ENCODE data around the gene ABCG5. TPM values are rescaled to one million over a fixed set of nuclear protein-coding genes. Genes with fewer than 3 reads are reported as not detected.

ABCG5 gene
- polyA plus RNA-seq, 1 donor (not counting 4 experiments of a cell fraction or from before 2014, with no cell fraction given): not detected

DNA sequence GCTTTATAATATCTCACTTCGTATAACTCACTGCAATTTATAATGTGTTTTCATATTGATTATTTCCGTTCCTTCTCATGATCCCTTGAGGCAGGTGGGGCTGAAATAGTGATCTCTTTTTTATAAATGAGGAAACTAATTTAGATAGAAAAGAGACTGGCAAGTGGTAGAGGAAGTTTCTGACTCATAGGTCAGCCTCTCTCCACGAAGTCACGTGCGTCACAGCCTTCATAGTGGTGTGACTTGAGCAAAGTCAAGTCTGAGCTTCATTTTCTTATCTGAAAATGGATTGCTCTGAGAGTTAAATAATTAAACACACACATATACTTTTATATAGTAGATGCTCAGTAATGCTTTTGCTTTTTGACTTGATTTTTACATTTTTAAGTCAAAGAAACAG lies 19.9 kb downstream of the ABCG5 start:
- no peaks in the 10 kb centered on the region for H3K9me3 ChIP-seq (ENCODE audit: control insufficient read depth, low read depth, low read length)
- dilution Hi-C loops (cut with MboI; ENCODE audit: extremely low pct_ligation_motif_present, low sequenced_read_pairs): no loop called here
- no peak overlapping the region for H3K9ac ChIP-seq (ENCODE audit: control insufficient read depth, extremely low read depth, insufficient read depth, low read length)
- no peaks in the 10 kb centered on the region for H3K9me1 ChIP-seq (ENCODE audit: control insufficient read depth, extremely low read depth, insufficient read depth, low read length)
- no peaks in the 10 kb centered on the region for H4K20me1 ChIP-seq (ENCODE audit: control insufficient read depth, extremely low read depth, insufficient read depth, low read length)
- no peaks in the 10 kb centered on the region for H3K4me1 ChIP-seq (ENCODE audit: control insufficient read depth, extremely low read depth, insufficient read depth, low read length)
- no peak overlapping the region for H3K4me3 ChIP-seq (ENCODE audit: control insufficient read depth in 2 of 3, extremely low read depth in 1 of 3, insufficient read depth in 2 of 3, low read depth in 1 of 3, low read length in 3 of 3)
- H2AFZ ChIP-seq (ENCODE audit: control insufficient read depth, low read length): no peak overlapping the region
- H3K79me2 ChIP-seq (ENCODE audit: control insufficient read depth, insufficient read depth, low read length): no peaks in the 10 kb centered on the region
- H3K27ac ChIP-seq (ENCODE audit: control insufficient read depth, insufficient read depth, low read length): no peak overlapping the region
- no peak for DNase-seq (ENCODE audit: low read depth, low spot score)
- peaks cover 12% of the 10 kb centered on the region for H3K27me3 ChIP-seq (ENCODE audit: control insufficient read depth, extremely low read depth, insufficient read depth, low read length)
- no peak overlapping the region for H3K4me2 ChIP-seq (ENCODE audit: control insufficient read depth, extremely low read depth, insufficient read depth, low read depth, low read length)
- H3K36me3 ChIP-seq (ENCODE audit: control insufficient read depth in 2 of 2, extremely low read depth in 1 of 2, insufficient read depth in 2 of 2, low read length in 2 of 2): no peaks in the 10 kb centered on the region
- FAIRE-seq: no peak
- TF ChIP-seq EZH2 (IDR thresholded peaks at IDR 0.05; ENCODE audit: low read length): no peak
- TF ChIP-seq, protein P1, sequence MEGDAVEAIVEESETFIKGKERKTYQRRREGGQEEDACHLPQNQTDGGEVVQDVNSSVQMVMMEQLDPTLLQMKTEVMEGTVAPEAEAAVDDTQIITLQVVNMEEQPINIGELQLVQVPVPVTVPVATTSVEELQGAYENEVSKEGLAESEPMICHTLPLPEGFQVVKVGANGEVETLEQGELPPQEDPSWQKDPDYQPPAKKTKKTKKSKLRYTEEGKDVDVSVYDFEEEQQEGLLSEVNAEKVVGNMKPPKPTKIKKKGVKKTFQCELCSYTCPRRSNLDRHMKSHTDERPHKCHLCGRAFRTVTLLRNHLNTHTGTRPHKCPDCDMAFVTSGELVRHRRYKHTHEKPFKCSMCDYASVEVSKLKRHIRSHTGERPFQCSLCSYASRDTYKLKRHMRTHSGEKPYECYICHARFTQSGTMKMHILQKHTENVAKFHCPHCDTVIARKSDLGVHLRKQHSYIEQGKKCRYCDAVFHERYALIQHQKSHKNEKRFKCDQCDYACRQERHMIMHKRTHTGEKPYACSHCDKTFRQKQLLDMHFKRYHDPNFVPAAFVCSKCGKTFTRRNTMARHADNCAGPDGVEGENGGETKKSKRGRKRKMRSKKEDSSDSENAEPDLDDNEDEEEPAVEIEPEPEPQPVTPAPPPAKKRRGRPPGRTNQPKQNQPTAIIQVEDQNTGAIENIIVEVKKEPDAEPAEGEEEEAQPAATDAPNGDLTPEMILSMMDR (optimal IDR thresholded peaks at IDR 0.05 in 1 of 3, IDR thresholded peaks at IDR 0.05 in 1 of 3, conservative IDR thresholded peaks at IDR 0.05 in 1 of 3; ENCODE audit: extremely low read depth in 1 of 3, insufficient read depth in 2 of 3, low read length in 3 of 3): no peak

DNA sequence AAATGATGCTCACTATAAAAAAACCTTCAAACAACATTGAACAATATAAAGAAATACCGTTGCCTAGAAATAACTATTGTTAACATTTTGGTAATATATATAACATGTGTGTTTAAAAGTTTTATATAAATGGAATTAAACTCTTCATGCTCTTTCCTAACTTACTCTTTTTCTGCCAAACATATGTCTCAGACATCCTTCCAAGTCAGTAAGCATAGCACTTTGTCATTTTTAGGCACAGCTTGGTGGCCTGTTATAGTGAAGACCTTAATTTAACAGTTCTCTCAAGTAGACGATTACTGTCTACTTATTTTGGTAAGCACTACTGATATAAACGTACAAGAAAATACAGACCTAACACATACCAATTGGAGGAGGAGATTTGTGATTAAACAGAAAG lies 23.9 kb downstream of the ABCG5 start:
- Histone ChIP-seq H4K20me1 (ENCODE audit: control insufficient read depth, extremely low read depth, insufficient read depth, low read length) (no peaks in the 10 kb centered on the region), H3K4me1 (ENCODE audit: control insufficient read depth, extremely low read depth, insufficient read depth, low read length) (no peaks in the 10 kb centered on the region), H3K9me3 (ENCODE audit: control insufficient read depth, low read depth, low read length) (no peaks in the 10 kb centered on the region), H3K9me1 (ENCODE audit: control insufficient read depth, extremely low read depth, insufficient read depth, low read length) (no peaks in the 10 kb centered on the region), H3K4me2 (ENCODE audit: control insufficient read depth, extremely low read depth, insufficient read depth, low read depth, low read length) (no peak overlapping the region), H3K27me3 (ENCODE audit: control insufficient read depth, extremely low read depth, insufficient read depth, low read length) (no peaks in the 10 kb centered on the region), H3K9ac (ENCODE audit: control insufficient read depth, extremely low read depth, insufficient read depth, low read length) (no peak overlapping the region), H3K36me3 (ENCODE audit: control insufficient read depth in 2 of 2, extremely low read depth in 1 of 2, insufficient read depth in 2 of 2, low read length in 2 of 2) (peaks cover 2 to 3% of the 10 kb centered on the region in 2 experiments), H3K27ac (ENCODE audit: control insufficient read depth, insufficient read depth, low read length) (no peak overlapping the region), H2AFZ (ENCODE audit: control insufficient read depth, low read length) (no peak overlapping the region), H3K79me2 (ENCODE audit: control insufficient read depth, insufficient read depth, low read length) (no peaks in the 10 kb centered on the region), H3K4me3 (ENCODE audit: control insufficient read depth in 2 of 3, extremely low read depth in 1 of 3, insufficient read depth in 2 of 3, low read depth in 1 of 3, low read length in 3 of 3) (no peak overlapping the region)
- dilution Hi-C loops (cut with MboI; ENCODE audit: extremely low pct_ligation_motif_present, low sequenced_read_pairs): no loop called here
- FAIRE-seq: no peak
- no peak for DNase-seq (ENCODE audit: low read depth, low spot score)
- TF ChIP-seq EZH2 (IDR thresholded peaks at IDR 0.05; ENCODE audit: low read length): no peak
- TF ChIP-seq, protein P1 (optimal IDR thresholded peaks at IDR 0.05 in 1 of 3, IDR thresholded peaks at IDR 0.05 in 1 of 3, conservative IDR thresholded peaks at IDR 0.05 in 1 of 3; ENCODE audit: extremely low read depth in 1 of 3, insufficient read depth in 2 of 3, low read length in 3 of 3): no peak
